ENCODE results near the gene ATP2A1. TPM values are rescaled to one million over a fixed set of nuclear protein-coding genes. Genes with fewer than 3 reads are reported as not detected.

The ATP2A1 gene
- total and polyA plus RNA-seq, 2 of the 8 experiments (the other 6 are each of a cell fraction or from before 2014, with no cell fraction given): 1.7 to 2.4 TPM

GRCh38 chr16:28877655-28878000 lies 660 bp upstream of the ATP2A1 start:
- Histone ChIP-seq H3K4ac (replicated peaks; ENCODE audit: insufficient read length, low read depth, low read length) (no peak overlapping the region), H3K9ac (replicated peaks in 1 of 4; ENCODE audit: extremely low read depth in 1 of 4, low read depth in 3 of 4, low read length in 3 of 4) (no peak overlapping the region), H3K56ac (replicated peaks; ENCODE audit: insufficient read length, low read depth, low read length) (no peak overlapping the region), H4K8ac (ENCODE audit: extremely low read depth, insufficient read depth, low read length) (no peak overlapping the region), H3K4me1 (replicated peaks in 1 of 4; ENCODE audit: control insufficient read depth in 3 of 4, insufficient read depth in 4 of 4, low read length in 3 of 4) (peaks cover 0 to 31% (median 20%) of the 10 kb centered on the region in 4 experiments; a peak in 6 of 7 replicates), H3K36me3 (ENCODE audit: control insufficient read depth in 2 of 4, insufficient read depth in 4 of 4, low read length in 3 of 4) (peaks cover 0 to 2% (median 0%) of the 10 kb centered on the region in 4 experiments; a peak in 4 of 8 replicates), H3K79me2 (ENCODE audit: control insufficient read depth in 1 of 2, insufficient read depth in 2 of 2, low read length in 2 of 2) (no peaks in the 10 kb centered on the region), H2BK20ac (ENCODE audit: low read length) (no peak overlapping the region), H3K27ac (ENCODE audit: low read depth, low read length) (no peak overlapping the region), H4K20me1 (replicated peaks in 1 of 2; ENCODE audit: control insufficient read depth in 1 of 2, insufficient read depth in 2 of 2, low read length in 2 of 2) (peaks cover 2 to 12% of the 10 kb centered on the region in 2 experiments), H2AK5ac (ENCODE audit: low read depth, low read length) (no peak overlapping the region), H2BK15ac (ENCODE audit: low read length) (no peak overlapping the region), H2BK120ac (replicated peaks; ENCODE audit: low read depth, low read length) (no peak overlapping the region), H4K5ac (ENCODE audit: insufficient read length, low read depth, low read length) (no peak overlapping the region), H3K27me3 (replicated peaks in 1 of 4; ENCODE audit: control insufficient read depth in 3 of 4, extremely low read depth in 1 of 4, insufficient read depth in 3 of 4, low read length in 3 of 4) (peaks cover 0 to 8% (median 7%) of the 10 kb centered on the region in 4 experiments; a peak in 2 of 7 replicates), H3K23me2 (ENCODE audit: low read depth, low read length) (peaks cover 13% of the 10 kb centered on the region), H3K79me1 (ENCODE audit: low read depth, low read length) (no peaks in the 10 kb centered on the region; the same call in none of the 2 replicates), H3K23ac (ENCODE audit: insufficient read length) (no peak overlapping the region), H3K18ac (ENCODE audit: extremely low read depth, low read length) (no peak overlapping the region), H3K14ac (ENCODE audit: insufficient read length) (no peak overlapping the region), H2AFZ (ENCODE audit: low read length) (no peak overlapping the region), H3K9me3 (ENCODE audit: insufficient read depth in 2 of 2, low read depth in 1 of 2, low read length in 1 of 2) (no peaks in the 10 kb centered on the region), H4K91ac (replicated peaks; ENCODE audit: insufficient read length, low read length) (no peak overlapping the region), H2BK12ac (ENCODE audit: low read depth, low read length) (no peak overlapping the region), H2BK5ac (ENCODE audit: low read depth, low read length) (no peak overlapping the region), H3K4me3 (ENCODE audit: extremely low read depth in 1 of 4, insufficient read depth in 2 of 4, low read depth in 3 of 4, low read length in 4 of 4) (no peak overlapping the region), H3K4me2 (ENCODE audit: insufficient read depth in 1 of 2, low read depth in 2 of 2, low read length in 2 of 2) (no peak overlapping the region)
- POLR2A ChIA-PET (ENCODE audit: partially characterized antibody): interaction anchor here (1.2 to 13.3 kb wide), 3 partner anchors 14 to 38 kb away, joined by 3 to 164 read pairs (median 89); partner anchors contain the start of genes SH2B1 and TUFM
- TF ChIP-seq SIRT6 (IDR thresholded peaks at IDR 0.05; ENCODE audit: low read length): no peak
- TF ChIP-seq CHD1 (IDR thresholded peaks at IDR 0.05; ENCODE audit: low read depth, low read length): no peak
- TF ChIP-seq SUZ12 (IDR thresholded peaks at IDR 0.05; ENCODE audit: low read length): no peak
- FAIRE-seq: no peak
- CTCF ChIA-PET (ENCODE audit: partially characterized antibody): interaction anchor here (1.0 to 4.7 kb wide), 2 partner anchors 12 to 47 kb away, joined by 3 to 42 read pairs; partner anchors contain the start of gene SH2B1
- 100% methylated on average over 1 of the region's 2 CpGs; no CpG with 5 or more reads in 1 of the 2 experiments for WGBS, 2 experiments (ENCODE audit: extremely low coverage in 1 of 2, insufficient coverage in 1 of 2, insufficient read length in 1 of 2, insufficient replicate concordance in 2 of 2, low coverage in 1 of 2, low lambda C conversion rate in 2 of 2, missing lambda C conversion rate in 1 of 2)
- DNase-seq (ENCODE audit: low read depth in 1 of 2, low spot score in 2 of 2): no peak

Measured in H1 (cell line).